Measurements from ENCODE around the gene CCN5.

Gene CCN5

GRCh38 chr20:44769481-44769863, 54.3 kb downstream of the CCN5 start:
- TF ChIP-seq, protein P1, sequence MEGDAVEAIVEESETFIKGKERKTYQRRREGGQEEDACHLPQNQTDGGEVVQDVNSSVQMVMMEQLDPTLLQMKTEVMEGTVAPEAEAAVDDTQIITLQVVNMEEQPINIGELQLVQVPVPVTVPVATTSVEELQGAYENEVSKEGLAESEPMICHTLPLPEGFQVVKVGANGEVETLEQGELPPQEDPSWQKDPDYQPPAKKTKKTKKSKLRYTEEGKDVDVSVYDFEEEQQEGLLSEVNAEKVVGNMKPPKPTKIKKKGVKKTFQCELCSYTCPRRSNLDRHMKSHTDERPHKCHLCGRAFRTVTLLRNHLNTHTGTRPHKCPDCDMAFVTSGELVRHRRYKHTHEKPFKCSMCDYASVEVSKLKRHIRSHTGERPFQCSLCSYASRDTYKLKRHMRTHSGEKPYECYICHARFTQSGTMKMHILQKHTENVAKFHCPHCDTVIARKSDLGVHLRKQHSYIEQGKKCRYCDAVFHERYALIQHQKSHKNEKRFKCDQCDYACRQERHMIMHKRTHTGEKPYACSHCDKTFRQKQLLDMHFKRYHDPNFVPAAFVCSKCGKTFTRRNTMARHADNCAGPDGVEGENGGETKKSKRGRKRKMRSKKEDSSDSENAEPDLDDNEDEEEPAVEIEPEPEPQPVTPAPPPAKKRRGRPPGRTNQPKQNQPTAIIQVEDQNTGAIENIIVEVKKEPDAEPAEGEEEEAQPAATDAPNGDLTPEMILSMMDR (conservative IDR thresholded peaks at IDR 0.05; ENCODE audit: low read depth, low read length), result no peak

GRCh38 chr20:44770484-44771171, 55.5 kb downstream of the CCN5 start:
- TF ChIP-seq, protein P1 (conservative IDR thresholded peaks at IDR 0.05; ENCODE audit: low read depth, low read length), result no peak
- DNase-seq (ENCODE audit: low read depth), result no peak

More at GRCh38 chr20:44769481-44769863, 54.3 kb downstream of the CCN5 start:
- DNase-seq (ENCODE audit: low read depth), result no peak
- H3K4me3 ChIP-seq (ENCODE audit: low read length), result no peak overlapping the region

GRCh38 chr20:44771172-44771535, 56.0 kb downstream of the CCN5 start:
- no peak for DNase-seq (ENCODE audit: low read depth)
- no peak overlapping the region for H3K4me3 ChIP-seq (ENCODE audit: low read length)
- TF ChIP-seq, protein P1 (conservative IDR thresholded peaks at IDR 0.05; ENCODE audit: low read depth, low read length), result no peak

More at GRCh38 chr20:44770484-44771171, 55.5 kb downstream of the CCN5 start:
- H3K4me3 ChIP-seq (ENCODE audit: low read length), result no peak overlapping the region

- no peak overlapping the region for H3K4me3 ChIP-seq (ENCODE audit: low read length)
- DNase-seq (ENCODE audit: low read depth), result no peak
- TF ChIP-seq, protein P1 (conservative IDR thresholded peaks at IDR 0.05; ENCODE audit: low read depth, low read length), result no peak
Measured at GRCh38 chr20:44772636-44773035, 57.5 kb downstream of the CCN5 start.

DNA sequence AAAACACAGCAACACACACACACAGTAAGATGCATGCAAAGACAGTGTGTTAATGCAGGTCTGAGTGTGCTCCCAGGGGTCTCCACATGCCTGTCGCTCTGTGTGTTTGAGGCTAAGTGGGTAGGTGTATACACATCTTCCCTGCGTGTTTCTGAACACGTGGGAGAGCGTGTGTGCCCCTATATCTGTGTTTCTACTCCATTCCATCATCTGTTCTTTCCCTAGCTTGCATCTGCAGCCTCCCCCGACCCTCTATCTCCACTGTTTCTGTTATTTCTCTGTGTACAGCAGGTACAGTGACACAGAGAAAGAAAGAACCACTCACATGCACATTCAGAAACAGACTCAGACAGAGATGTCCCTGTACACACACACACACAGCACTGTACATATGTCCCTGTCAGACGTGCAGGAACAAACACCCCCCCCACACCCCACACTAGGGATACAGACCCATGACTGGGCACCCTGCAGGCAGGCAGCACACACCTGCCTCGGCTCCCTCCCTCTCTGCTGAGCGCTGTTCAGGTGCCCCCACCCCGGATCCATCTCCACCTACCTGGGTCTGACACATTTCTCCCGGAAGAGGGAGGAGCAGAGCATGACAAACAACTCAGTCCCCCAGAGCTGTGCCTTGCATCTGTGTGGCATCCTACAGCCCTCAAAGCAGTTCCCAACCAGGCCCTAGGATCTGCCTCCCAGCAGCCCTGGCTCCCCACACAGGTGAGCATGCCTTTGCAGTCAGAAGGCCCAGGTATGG, 58.1 kb downstream of the CCN5 start:
- TF ChIP-seq, protein P1 (conservative IDR thresholded peaks at IDR 0.05; ENCODE audit: low read depth, low read length), result no peak
- no peak overlapping the region for H3K4me3 ChIP-seq (ENCODE audit: low read length)
- no peak for DNase-seq (ENCODE audit: low read depth)

DNA sequence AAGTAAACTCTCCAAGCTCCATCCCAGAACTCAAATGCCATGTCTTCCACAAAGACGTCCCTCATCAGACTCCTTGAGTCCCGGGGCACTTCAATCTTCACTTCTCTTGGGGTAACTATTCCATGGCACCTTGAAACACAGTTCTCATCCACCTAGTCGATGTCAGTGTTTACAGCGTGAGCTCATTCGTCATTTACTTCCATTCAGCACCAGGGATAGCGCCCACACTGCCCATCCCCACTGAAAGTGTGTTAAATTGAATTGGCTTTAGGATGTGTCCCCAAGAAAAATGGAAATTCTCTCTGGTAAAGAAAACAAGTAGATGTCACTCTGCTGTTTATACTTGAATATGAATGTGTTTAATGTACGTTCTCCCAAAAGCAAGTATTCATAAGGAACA, 61.8 kb downstream of the CCN5 start:
- TF ChIP-seq, protein P1 (conservative IDR thresholded peaks at IDR 0.05; ENCODE audit: low read depth, low read length), result no peak
- DNase-seq (ENCODE audit: low read depth), result no peak
- H3K4me3 ChIP-seq (ENCODE audit: low read length), result no peak overlapping the region
